Aorta (tissue), 5 donors: Measurements from ENCODE around the gene FAM186B. TPM values are rescaled to one million over a fixed set of nuclear protein-coding genes. Genes with fewer than 3 reads are reported as not detected.

ENCODE experiments used
- ATAC-seq: fragments of 200-7000 bp; cut with Tn5 transposase; one replicate; pipeline ENCODE4 v1.9.1; 2022; ENCODE audit warnings: moderate library complexity; ENCODE audit not compliant: low FRiP score
- DNase-seq, 2 donors: peaks; one replicate each; pipeline ENCODE4 v3.0.0-alpha.2; 2020
- H3K27ac ChIP-seq, 2 donors: one replicate each; pipeline ENCODE4 v1.5.1; 2013; ENCODE audit warnings: low read length in 2 of 2, mild to moderate bottlenecking in 2 of 2, moderate library complexity in 2 of 2, control low read depth in 1 of 2, inconsistent platforms in 1 of 2, low read depth in 1 of 2
- H3K27me3 ChIP-seq, 2 donors: one replicate each; pipeline ENCODE4 v1.6.1; 2013; ENCODE audit warnings: control low read depth in 1 of 2, low read length in 1 of 2, mild to moderate bottlenecking in 1 of 2, moderate library complexity in 1 of 2; ENCODE audit not compliant: insufficient read depth in 2 of 2, control insufficient read depth in 1 of 2
- H3K36me3 ChIP-seq, 2 donors: one replicate each; pipeline ENCODE4 v1.6.1; 2013; ENCODE audit warnings: control low read depth in 1 of 2, low read length in 1 of 2, mild to moderate bottlenecking in 1 of 2; ENCODE audit not compliant: insufficient read depth in 2 of 2, control insufficient read depth in 1 of 2
- H3K4me1 ChIP-seq, 2 donors: one replicate each; pipeline ENCODE4 v1.6.1; 2013; ENCODE audit warnings: low read length in 2 of 2, control low read depth in 1 of 2, mild to moderate bottlenecking in 1 of 2, moderate library complexity in 1 of 2; ENCODE audit not compliant: insufficient read depth in 2 of 2, control insufficient read depth in 1 of 2
- H3K4me3 ChIP-seq, 2 donors: one replicate each; pipeline ENCODE4 v1.5.1; 2013; ENCODE audit warnings: low read length in 2 of 2, control low read depth in 1 of 2, mild to moderate bottlenecking in 1 of 2
- H3K9me3 ChIP-seq: one replicate; pipeline ENCODE4 v1.6.1; 2013; ENCODE audit warnings: mild to moderate bottlenecking, low read length; ENCODE audit not compliant: control insufficient read depth
- WGBS, 2 donors: extraction: QIAGEN DNeasy Blood & Tissue Kit; methylation state at CpG; one replicate each; pipeline ENCODE4 v1.1.7; 2013; 5-methylcytosine and 5-hydroxymethylcytosine counted together
- intact Hi-C, 2 donors: fragments of 100-400 bp; cut with DNase I; formaldehyde crosslinking; loops; one replicate each; pipeline versions ENCODE4 v1.14.2 to v1.15.0; 2022
- polyA plus RNA-seq, 2 donors: library from polyadenylated mRNA; stranded (reverse); fragments of 200-250 nt; gene quantifications; one replicate each; pipeline ENCODE4 v1.2.3, GENCODE V29; 2013
- total RNA-seq, 2 donors: library from RNA; stranded (reverse); fragmentation: NEBNext Ultra II Directional; extraction: Animal tissue kit (Norgen Biotek cat#: 25700); gene quantifications; one replicate each; pipeline ENCODE4 v1.2.1, GENCODE V29; 2021
- donor health status: healthy with polysubstance abuse.
- donor health status: Bipolar disorder and iron deficiency.
- donor health status: DM: no; HTN: no; CAD: no.
- donor health status: DM: no; HTN: no; CAD: no.
- donor health status: DM: yes; HTN: yes; CAD: no.

FAM186B gene
- total and polyA plus RNA-seq, 4 donors = 0.23 to 0.30 (median 0.26) TPM; not detected in 1

DNA sequence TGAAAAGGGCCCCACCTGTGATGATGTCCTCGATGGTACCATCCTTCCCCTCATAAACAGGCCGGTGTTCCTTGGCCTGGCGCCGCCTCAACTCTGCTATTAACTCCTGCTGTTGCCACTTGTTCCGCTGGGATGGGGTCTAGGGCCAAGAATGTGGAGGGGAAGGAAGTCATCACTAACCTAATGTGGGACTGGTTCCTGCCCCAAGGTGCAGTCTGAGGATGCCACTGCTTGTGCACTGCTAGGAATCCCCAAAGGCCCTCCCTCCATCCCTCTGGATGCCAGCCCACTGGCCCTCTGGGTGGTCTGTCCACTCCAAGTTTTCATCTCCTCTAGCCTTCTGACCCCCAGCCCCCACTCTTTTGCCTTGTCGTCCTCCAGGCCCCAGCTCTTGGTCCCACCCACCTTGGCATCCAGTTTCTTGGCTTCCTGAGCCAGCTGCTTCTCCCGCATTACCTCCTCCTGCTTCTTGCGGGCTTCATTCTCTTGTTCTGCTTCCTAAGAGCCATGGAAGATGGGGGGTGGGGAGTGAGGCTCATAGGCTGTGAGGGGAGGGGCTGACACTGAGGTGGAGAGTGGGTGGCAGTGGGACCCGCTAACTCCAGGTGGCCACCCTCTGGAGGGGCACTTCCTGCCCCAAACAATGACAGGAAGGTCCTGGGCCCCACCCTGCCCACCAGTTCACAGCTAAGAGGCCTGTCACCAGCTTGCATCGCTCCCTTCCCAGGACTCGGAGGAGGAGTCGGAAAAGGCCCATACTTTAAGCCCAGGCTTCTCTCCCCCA is 41.6 kb upstream of the FAM186B start:
- Histone ChIP-seq H3K27me3 (no peaks in the 10 kb centered on the region), H3K4me3 (no peak overlapping the region), H3K36me3 (peaks cover 0 to 6% of the 10 kb centered on the region in 2 donors), H3K9me3 (no peaks in the 10 kb centered on the region), H3K27ac (no peak overlapping the region), H3K4me1 (no peaks in the 10 kb centered on the region)
- intact Hi-C loops = no loop called here
- 70 to 74% methylated on average over 12 of the region's 12 CpGs for WGBS, 2 donors
- ATAC-seq (no peak), DNase-seq (no peak)

DNA sequence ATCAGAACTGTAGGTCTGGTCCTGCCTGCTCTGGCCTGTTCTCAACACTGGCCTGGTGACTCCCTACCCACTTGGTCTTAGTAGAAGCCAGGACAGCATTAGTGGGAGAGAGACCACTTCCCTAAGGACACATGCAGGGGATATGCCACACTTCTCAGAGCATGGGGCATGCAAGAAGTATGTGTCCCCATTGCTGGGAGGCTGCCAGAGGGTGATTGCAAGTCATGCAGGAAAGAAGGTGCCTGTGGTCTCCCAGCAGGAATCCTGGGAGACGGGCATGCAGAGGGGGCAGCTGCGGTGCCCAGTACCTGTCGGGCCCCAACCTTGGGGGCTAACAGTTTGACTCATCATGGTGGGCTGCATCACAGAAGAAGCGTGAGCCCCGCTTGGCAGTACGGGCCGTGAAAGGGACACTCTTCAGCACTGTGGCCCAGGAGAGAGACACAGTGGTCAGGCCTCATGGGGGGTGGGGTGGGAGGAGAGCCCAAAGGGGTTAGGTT is 40.9 kb upstream of the FAM186B start:
- Histone ChIP-seq H3K36me3 (peaks cover 0 to 8% of the 10 kb centered on the region in 2 donors), H3K4me1 (no peaks in the 10 kb centered on the region), H3K9me3 (no peaks in the 10 kb centered on the region), H3K27me3 (no peaks in the 10 kb centered on the region), H3K27ac (no peak overlapping the region), H3K4me3 (no peak overlapping the region)
- intact Hi-C loops = no loop called here
- DNase-seq (no peak), ATAC-seq (no peak)
- WGBS, 2 donors = 94% methylated on average over 7 of the region's 7 CpGs

DNA sequence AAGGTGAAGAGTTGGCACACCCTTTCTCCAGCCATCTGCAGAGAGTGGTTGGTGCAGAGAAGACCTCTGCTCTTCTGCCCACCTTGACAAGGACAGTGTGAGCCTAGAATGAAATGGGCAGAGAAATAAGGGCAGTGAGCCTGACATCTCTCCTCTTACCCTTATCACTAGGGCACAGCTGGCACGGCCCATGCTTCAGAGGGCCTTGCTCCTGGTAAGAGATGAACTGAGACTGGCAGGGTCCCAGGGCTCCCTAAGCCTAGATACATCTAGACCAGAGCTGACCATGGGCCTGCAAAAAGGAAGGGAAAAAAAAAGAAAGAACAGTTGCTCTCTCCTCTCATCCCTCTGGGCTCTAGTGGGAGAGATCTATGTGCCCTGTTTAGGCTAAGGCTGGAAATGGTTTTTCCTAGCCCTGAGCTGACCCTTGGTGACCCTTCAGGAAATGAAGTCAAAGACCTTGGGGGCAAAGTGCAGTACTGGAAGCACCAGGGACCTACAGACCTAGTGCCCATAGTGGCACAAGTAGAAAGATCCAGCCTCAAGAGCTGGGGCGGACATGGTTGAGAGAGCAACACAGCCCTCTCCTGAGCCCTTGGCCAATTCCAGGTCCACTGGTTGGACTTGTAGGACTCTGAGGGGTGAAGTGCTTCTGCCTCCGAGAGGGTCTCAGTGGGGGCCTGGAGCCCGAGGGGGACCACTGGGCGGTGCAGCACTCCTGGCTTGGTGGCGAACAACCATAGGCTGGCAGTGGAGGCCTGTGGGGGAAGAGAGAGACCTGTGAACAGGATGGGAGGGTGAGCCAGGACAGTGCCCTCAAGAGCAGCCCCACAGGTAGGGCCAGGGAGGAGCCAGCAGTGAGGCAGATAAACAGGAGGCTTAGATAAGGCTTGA is 40.0 kb upstream of the FAM186B start:
- ATAC-seq = no peak
- H3K27ac ChIP-seq = no peak overlapping the region

DNA sequence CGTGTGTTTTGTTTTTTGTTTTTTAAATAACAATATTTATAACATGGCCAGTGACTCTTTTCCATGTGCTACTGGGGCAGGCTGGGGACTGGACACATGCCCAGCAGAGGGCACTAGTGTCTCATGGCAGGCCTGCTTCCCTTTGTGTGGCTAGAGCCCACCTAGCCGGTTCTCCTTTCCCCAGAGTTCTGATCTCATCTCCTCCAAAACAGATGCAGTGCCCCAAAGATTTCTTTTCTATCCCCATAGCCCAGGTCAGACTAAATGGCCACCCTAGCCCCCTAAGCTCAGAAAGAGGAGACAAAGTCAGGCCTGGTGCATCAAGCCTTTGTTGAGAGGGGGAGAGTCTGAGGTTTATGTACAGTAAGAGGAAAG is 39.2 kb upstream of the FAM186B start:
- Histone ChIP-seq H3K4me3 (no peak overlapping the region), H3K36me3 (peaks cover 0 to 8% of the 10 kb centered on the region in 2 donors), H3K9me3 (no peaks in the 10 kb centered on the region), H3K4me1 (no peaks in the 10 kb centered on the region), H3K27ac (no peak overlapping the region), H3K27me3 (no peaks in the 10 kb centered on the region)
- intact Hi-C loops = loop anchor here (1.0 kb wide), 1 partner anchor 63 kb away; the partner anchor contains the start of gene FMNL3 (in 2 of the 2)
- DNase-seq (peak; percentile 88 to 90), ATAC-seq (peak; percentile 84)
- 11 to 13% methylated on average over 2 of the region's 2 CpGs for WGBS, 2 donors

More for the DNA sequence above, 40.0 kb upstream of the FAM186B start:
- peaks cover 0 to 8% of the 10 kb centered on the region in 2 donors for H3K36me3 ChIP-seq
- H3K4me1 ChIP-seq = no peaks in the 10 kb centered on the region
- H3K9me3 ChIP-seq = no peaks in the 10 kb centered on the region
- WGBS, 2 donors = 86 to 90% methylated on average over 6 of the region's 6 CpGs
- DNase-seq = peak in 1 of 2 donors; percentile 46
- no peaks in the 10 kb centered on the region for H3K27me3 ChIP-seq
- H3K4me3 ChIP-seq = no peak overlapping the region
- intact Hi-C loops = no loop called here

DNA sequence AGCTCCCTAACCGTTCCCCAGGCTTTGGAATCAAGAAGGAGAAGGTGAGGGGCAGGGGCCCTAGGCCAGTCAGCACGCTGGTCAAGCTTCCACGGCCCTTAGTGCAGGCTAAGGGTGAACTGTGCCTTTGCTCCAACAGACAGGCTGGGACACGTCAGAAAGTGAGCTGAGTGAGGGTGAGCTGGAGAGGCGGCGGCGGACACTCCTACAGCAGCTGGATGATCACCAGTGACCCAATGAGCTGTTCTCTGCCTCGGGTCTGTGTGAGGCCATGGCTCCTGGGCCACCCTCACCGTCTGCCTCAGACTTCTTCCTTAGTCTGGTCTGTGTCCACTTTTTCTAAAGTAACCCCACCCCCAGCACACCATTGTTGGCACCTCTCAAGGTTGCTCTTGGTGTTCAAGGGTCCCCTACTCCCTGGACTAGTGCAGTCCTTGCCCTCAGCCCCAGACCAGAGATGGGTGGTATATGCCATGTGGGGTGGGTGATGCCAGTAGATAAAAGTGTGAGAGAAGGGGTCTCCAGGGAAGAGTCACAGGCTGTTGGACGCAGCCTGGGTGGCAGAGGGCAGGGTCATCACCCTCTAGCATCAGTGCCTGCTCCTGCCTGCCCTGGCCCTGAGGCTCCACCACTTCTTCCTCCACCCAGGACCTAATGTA is 38.7 kb upstream of the FAM186B start:
- Histone ChIP-seq H3K36me3 (peaks cover 0 to 8% of the 10 kb centered on the region in 2 donors), H3K27ac (no peak overlapping the region), H3K4me3 (no peak overlapping the region), H3K4me1 (no peaks in the 10 kb centered on the region), H3K27me3 (no peaks in the 10 kb centered on the region), H3K9me3 (no peaks in the 10 kb centered on the region)
- DNase-seq = peak in 1 of 2 donors; percentile 59
- 74 to 76% methylated on average over 10 of the region's 10 CpGs for WGBS, 2 donors
- intact Hi-C loops = loop anchor here (1.0 kb wide), 1 partner anchor 63 kb away; the partner anchor contains the start of gene FMNL3 (in 2 of the 2)
- ATAC-seq = no peak

DNA sequence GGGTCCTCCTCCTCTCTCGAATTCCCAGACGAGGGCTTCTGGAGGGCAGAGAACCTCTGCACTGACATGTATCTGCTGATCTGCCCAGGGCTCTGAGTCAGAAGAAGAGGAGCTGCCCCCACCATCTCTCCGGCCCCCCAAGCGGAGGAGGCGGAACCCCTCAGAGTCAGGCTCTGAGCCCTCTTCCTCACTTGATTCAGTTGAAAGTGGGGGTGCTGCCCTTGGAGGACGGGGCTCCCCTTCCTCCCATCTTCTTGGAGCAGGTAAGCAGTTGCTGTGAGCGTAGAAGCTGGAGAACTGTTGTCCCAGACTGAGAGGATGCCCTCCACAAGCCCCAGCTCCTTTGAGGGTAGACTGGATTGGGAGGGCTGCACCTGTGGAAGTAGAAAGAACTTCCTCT is 37.7 kb upstream of the FAM186B start:
- H3K9me3 ChIP-seq = no peaks in the 10 kb centered on the region
- H3K27ac ChIP-seq = no peak overlapping the region
- H3K36me3 ChIP-seq = peaks cover 0 to 8% of the 10 kb centered on the region in 2 donors
- H3K27me3 ChIP-seq = no peaks in the 10 kb centered on the region
- no peak for ATAC-seq
- DNase-seq = peak in 1 of 2 donors; percentile 40
- intact Hi-C loops = no loop called here
- no peaks in the 10 kb centered on the region for H3K4me1 ChIP-seq
- no peak overlapping the region for H3K4me3 ChIP-seq
- WGBS, 2 donors = 85 to 90% methylated on average over 7 of the region's 7 CpGs

DNA sequence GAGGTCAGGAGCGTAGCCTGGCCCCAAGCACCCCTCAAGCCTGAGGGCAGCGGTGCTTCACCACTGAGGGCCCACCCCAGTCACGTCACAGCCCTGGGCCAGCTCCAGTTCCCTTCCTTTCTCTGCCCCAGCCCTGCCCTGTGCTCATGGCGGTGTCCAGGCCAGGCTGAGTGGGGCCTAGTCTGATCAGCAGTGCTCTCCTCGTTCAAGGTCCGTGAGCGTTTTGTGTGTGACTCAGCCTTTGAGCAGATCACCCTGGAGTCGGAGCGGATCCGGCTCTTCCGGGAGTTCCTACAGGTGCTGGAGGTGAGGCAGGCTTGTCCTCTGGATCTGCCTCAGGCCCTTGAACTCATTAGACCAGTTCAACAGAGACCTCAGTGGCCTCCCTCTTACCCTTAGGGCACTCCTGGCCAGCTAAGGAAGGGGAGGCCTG is 36.9 kb upstream of the FAM186B start:
- no peak overlapping the region for H3K4me3 ChIP-seq
- 85 to 86% methylated on average over 11 of the region's 11 CpGs for WGBS, 2 donors
- H3K27ac ChIP-seq = no peak overlapping the region
- no peaks in the 10 kb centered on the region for H3K27me3 ChIP-seq
- intact Hi-C loops = no loop called here
- DNase-seq (peak in 1 of 2 donors; percentile 59), ATAC-seq (no peak)
- peaks cover 0 to 8% of the 10 kb centered on the region in 2 donors for H3K36me3 ChIP-seq
- no peaks in the 10 kb centered on the region for H3K9me3 ChIP-seq
- no peaks in the 10 kb centered on the region for H3K4me1 ChIP-seq

DNA sequence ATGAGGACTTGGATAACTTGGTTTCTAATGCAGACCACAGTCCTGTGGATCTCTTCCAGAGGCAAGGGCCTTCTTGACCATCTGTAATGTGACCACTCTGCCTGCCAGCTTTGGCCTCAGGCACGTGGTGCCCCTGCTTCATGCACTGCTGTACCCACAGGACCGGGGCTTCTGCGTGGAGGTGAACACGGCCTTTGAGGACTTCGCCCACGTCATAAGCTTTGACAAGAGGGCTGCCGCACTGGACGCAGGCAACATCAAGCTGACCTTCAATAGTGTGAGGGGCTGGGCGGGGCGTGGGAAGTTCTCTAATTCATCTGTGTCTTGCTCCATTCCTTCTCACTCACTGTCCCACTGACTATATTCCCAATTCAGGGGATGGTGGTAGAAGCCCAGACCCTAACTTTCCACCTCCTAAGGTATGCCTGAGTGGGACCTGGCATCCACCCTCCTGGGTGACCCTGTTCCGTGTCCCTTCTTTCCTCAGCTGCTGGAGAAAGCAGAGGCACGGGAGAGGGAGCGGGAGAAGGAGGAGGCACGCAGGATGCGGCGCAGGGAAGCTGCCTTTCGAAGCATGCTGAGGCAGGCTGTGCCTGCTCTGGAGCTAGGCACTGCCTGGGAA is 36.4 kb upstream of the FAM186B start:
- H3K36me3 ChIP-seq = peaks cover 0 to 8% of the 10 kb centered on the region in 2 donors
- H3K27ac ChIP-seq = no peak overlapping the region
- H3K4me1 ChIP-seq = no peaks in the 10 kb centered on the region
- intact Hi-C loops = no loop called here
- H3K27me3 ChIP-seq = no peaks in the 10 kb centered on the region
- ATAC-seq (no peak), DNase-seq (peak in 1 of 2 donors; percentile 74)
- 86 to 87% methylated on average over 17 of the region's 17 CpGs for WGBS, 2 donors
- H3K9me3 ChIP-seq = no peaks in the 10 kb centered on the region
- no peak overlapping the region for H3K4me3 ChIP-seq
